Subcutaneous adipose tissue (tissue), 4 donors: Measurements from ENCODE around the gene NPEPL1. TPM values are rescaled to one million over a fixed set of nuclear protein-coding genes. Genes with fewer than 3 reads are reported as not detected.

Experiments
- CTCF ChIP-seq: fragments of 450-650 bp; IDR thresholded peaks from one replicate; pipeline ENCODE4 v1.5.1; 2016; ENCODE audit warnings: low read depth, mild to moderate bottlenecking, control low read depth, antibody characterized with exemption, moderate library complexity
- total RNA-seq, 4 donors: library from RNA; depleted of rRNA; stranded (reverse); fragments of >200 nt; gene quantifications; one replicate each; pipeline ENCODE4 v1.1.0, GENCODE V29; 2016

NPEPL1 gene
- total RNA-seq, 4 donors from 2014 or later: 20.7 to 53.3 (median 36.4) TPM

GRCh38 chr20:58722877-58723627 lies 30.5 kb downstream of the NPEPL1 start:
- no peak for TF ChIP-seq CTCF

- no peak for TF ChIP-seq CTCF
Observed at GRCh38 chr20:58723628-58723984, 31.0 kb downstream of the NPEPL1 start.

- TF ChIP-seq CTCF: no peak
Observed at GRCh38 chr20:58731192-58731591, 38.6 kb downstream of the NPEPL1 start.

GRCh38 chr20:58737198-58737597 lies 44.6 kb downstream of the NPEPL1 start:
- TF ChIP-seq CTCF: no peak

GRCh38 chr20:58740356-58741308 lies 48.0 kb downstream of the NPEPL1 start:
- no peak for TF ChIP-seq CTCF

GRCh38 chr20:58741384-58741783 lies 48.8 kb downstream of the NPEPL1 start:
- no peak for TF ChIP-seq CTCF
